CD4-positive, alpha-beta T cell treated with Interleukin-17A for 4 hours (primary cell): ENCODE results near the gene RDH5.
A peak's percentile ranks its signal among the peaks of the same experiment; 100 is the strongest.

Source experiments
- DNase-seq: peaks from one replicate; pipeline ENCODE4 v3.0.0-alpha.2; 2020; ENCODE audit warnings: mixed read lengths

RDH5 gene

GRCh38 chr12:55713721-55714120, 6.5 kb upstream of the RDH5 start:
- no peak for DNase-seq

GRCh38 chr12:55715169-55715764, 4.9 kb upstream of the RDH5 start:
- no peak for DNase-seq

- peak; percentile 93 for DNase-seq
Measured at GRCh38 chr12:55715833-55716581, 4.2 kb upstream of the RDH5 start, which contains the start of gene BLOC1S1. TSS of gene BLOC1S1 (plus strand) at chr12:55716046. CDS start at chr12:55716052, 6 bp downstream.

GRCh38 chr12:55716582-55716957, 3.6 kb upstream of the RDH5 start:
- DNase-seq, result no peak

GRCh38 chr12:55717011-55718007, 2.9 kb upstream of the RDH5 start:
- peak; percentile 38 for DNase-seq

GRCh38 chr12:55718015-55718414, 2.2 kb upstream of the RDH5 start:
- DNase-seq, result no peak

GRCh38 chr12:55718624-55719275, 1.4 kb upstream of the RDH5 start:
- no peak for DNase-seq

GRCh38 chr12:55719371-55719770, 822 bp upstream of the RDH5 start:
- DNase-seq, result no peak

GRCh38 chr12:55720894-55721444, 776 bp downstream of the RDH5 start:
- DNase-seq, result no peak

GRCh38 chr12:55721601-55722213, 1.5 kb downstream of the RDH5 start:
- no peak for DNase-seq

GRCh38 chr12:55722948-55723347, 2.8 kb downstream of the RDH5 start:
- DNase-seq, result no peak

GRCh38 chr12:55723516-55724225, 3.5 kb downstream of the RDH5 start:
- no peak for DNase-seq

GRCh38 chr12:55724226-55724939, 4.2 kb downstream of the RDH5 start:
- DNase-seq, result peak; percentile 78

- DNase-seq, result no peak
Measured at GRCh38 chr12:55724940-55725309, 4.7 kb downstream of the RDH5 start.

GRCh38 chr12:55725556-55725955, 5.4 kb downstream of the RDH5 start:
- DNase-seq, result no peak

GRCh38 chr12:55726971-55727370, 6.8 kb downstream of the RDH5 start:
- DNase-seq, result no peak

- DNase-seq, result no peak
Measured at GRCh38 chr12:55727643-55728185, 7.5 kb downstream of the RDH5 start.

- DNase-seq, result peak; percentile 42
Measured at GRCh38 chr12:55728186-55728938, 8.2 kb downstream of the RDH5 start.
